DMS153 treated with DMSO at 0.1 percent for 48 hours (cell line): Measurements from ENCODE around the gene LIM2.
"Not testable (repeated sequence)": the region's sequence is repeated elsewhere in the genome, so short reads cannot be mapped to it uniquely, and the experiment has no call there.

Experiments
- DNase-seq: peaks from one replicate; lab custom pipeline; 2025; ENCODE audit not compliant: unreplicated experiment; lab: John Stamatoyannopoulos, UW

The LIM2 gene

GRCh38 chr19:51387924-51388389, at the start of gene LIM2:
TSS of gene LIM2 (minus strand) at chr19:51387974. CDS start at chr19:51387443, 531 bp downstream.
- no peak for DNase-seq

GRCh38 chr19:51434456-51434855, 46.7 kb upstream of the LIM2 start:
- no peak for DNase-seq

GRCh38 chr19:51433043-51433442, 45.3 kb upstream of the LIM2 start:
- DNase-seq: no peak

- DNase-seq: no peak
Observed at GRCh38 chr19:51431124-51431523, 43.4 kb upstream of the LIM2 start.

GRCh38 chr19:51430221-51430620, 42.4 kb upstream of the LIM2 start:
- no peak for DNase-seq

- DNase-seq: no peak
Observed at GRCh38 chr19:51427201-51427600, 39.4 kb upstream of the LIM2 start.

- DNase-seq: no peak
Observed at GRCh38 chr19:51422053-51422448, 34.3 kb upstream of the LIM2 start.

- DNase-seq: no peak
Observed at GRCh38 chr19:51421229-51422052, 33.7 kb upstream of the LIM2 start.

GRCh38 chr19:51420511-51420910, 32.7 kb upstream of the LIM2 start:
- DNase-seq: not testable (repeated sequence)

GRCh38 chr19:51418707-51419106, 30.9 kb upstream of the LIM2 start:
- DNase-seq: no peak

- no peak for DNase-seq
Observed at GRCh38 chr19:51417810-51418157, 30.0 kb upstream of the LIM2 start.

- no peak for DNase-seq
Observed at GRCh38 chr19:51417107-51417809, 29.5 kb upstream of the LIM2 start, which contains the start of gene SIGLEC10. TSS of gene SIGLEC10 (minus strand) at chr19:51417642. CDS start at chr19:51417581, 61 bp downstream.

- not testable (repeated sequence) for DNase-seq
Observed at GRCh38 chr19:51416422-51416821, 28.6 kb upstream of the LIM2 start.

GRCh38 chr19:51415187-51415586, 27.4 kb upstream of the LIM2 start:
- no peak for DNase-seq

GRCh38 chr19:51410950-51411748, 23.4 kb upstream of the LIM2 start:
- no peak for DNase-seq

GRCh38 chr19:51407511-51408131, 19.8 kb upstream of the LIM2 start:
- no peak for DNase-seq

- no peak for DNase-seq
Observed at GRCh38 chr19:51402117-51402516, 14.3 kb upstream of the LIM2 start.

GRCh38 chr19:51399936-51400335, 12.2 kb upstream of the LIM2 start:
- not testable (repeated sequence) for DNase-seq

- no peak for DNase-seq
Observed at GRCh38 chr19:51399231-51399630, 11.5 kb upstream of the LIM2 start.

- no peak for DNase-seq
Observed at GRCh38 chr19:51398096-51398704, 10.4 kb upstream of the LIM2 start.
